HG03460 (cell line): ENCODE results near the gene CCDC8.
"Not testable (repeated sequence)": the region's sequence is repeated elsewhere in the genome, so short reads cannot be mapped to it uniquely, and the experiment has no call there.

Experiments
- ATAC-seq: cut with Tn5 transposase; IDR thresholded peaks from one replicate; pipeline ENCODE4 v1.9.1; 2021; ENCODE audit not compliant: unreplicated experiment

The CCDC8 gene

DNA sequence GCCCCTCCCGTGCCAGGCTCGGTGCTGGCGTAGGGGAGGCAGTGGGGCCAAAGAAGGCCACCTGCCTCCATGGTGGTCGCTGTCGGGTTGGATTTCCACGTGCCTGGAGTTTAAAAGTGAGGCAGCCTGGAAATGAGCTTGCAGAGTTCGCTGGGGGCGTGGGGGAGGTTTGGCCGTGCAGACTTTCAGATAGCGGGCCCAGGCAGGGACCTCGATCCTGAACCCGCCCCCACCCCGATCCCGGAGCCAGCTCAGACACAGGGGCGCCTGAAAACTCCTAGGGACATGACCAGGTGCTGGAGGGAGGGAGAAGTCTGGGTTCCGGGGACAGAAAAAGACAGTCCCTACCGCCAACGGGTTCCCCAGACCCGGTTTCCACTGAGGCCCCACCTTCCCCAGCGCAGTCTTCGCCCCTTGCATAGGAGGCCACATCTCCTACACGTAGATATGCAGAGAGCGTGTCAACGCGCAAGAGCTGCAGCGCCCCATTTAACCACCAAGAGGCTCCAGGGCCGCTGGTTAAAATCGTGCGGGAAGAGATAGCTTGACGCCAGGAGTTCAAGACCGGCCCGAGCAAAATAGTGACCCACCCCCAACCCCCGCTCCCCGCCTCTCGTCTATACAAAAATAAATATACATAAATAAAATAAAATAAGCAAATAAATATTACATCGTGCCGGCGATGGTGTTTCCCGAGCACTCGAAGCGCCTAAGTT, 8.5 kb downstream of the CCDC8 start:
- ATAC-seq: no peak

- ATAC-seq: no peak
Measured at GRCh38 chr19:46404055-46404752, 9.2 kb downstream of the CCDC8 start.

DNA sequence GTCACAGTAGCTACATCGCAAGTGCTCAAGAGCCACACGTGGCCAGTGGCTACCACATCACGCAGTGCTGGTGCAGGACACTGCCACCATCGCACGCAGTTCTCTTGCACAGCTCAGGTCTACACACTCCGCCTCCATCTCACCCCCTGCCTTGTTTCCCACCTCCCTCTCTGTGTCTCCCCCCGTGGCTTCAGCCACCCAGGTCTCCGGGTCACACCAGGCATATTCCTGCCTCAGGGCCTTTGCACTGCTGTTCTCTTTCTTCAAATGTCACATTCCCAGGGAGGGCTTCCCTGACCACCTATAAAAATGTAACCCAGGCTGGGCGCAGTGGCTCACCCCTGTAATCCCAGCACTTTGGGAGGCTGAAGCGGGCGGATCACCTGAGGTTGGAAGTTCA, 10.6 kb downstream of the CCDC8 start:
- no peak for ATAC-seq

DNA sequence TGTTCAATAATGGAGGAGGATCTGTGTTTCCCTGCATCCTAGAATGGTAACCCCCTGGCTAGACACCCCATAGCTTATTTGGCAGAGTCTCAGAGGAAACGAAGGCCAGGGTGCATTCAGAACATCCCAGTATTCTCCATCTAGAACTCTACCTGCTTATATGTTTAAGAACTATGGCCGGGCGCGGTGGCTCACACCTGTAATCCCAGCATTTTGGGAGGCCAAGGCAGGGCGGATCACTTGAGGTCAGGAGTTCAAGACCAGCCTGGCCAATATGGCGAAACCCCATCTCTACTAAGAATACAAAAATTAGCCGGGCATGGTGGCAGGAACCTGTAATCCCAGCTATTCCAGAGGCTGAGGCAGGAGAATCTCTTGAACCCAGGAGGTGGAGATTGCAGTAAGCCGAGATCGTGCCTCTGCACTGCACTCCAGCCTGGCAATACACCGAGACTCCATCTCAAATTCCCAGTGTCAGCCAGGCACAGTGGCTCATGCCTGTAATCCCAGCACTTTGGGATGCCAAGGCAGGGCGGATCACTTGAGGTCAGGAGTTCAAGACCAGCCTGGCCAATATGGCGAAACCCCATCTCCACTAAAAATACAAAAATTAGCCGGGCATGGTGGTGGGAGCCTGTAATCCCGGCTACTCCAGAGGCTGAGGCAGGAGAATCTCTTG, 15.4 kb downstream of the CCDC8 start:
- ATAC-seq: not testable (repeated sequence)

GRCh38 chr19:46394402-46394797, 19.0 kb downstream of the CCDC8 start:
- no peak for ATAC-seq

GRCh38 chr19:46393456-46394401, 19.6 kb downstream of the CCDC8 start:
- ATAC-seq: no peak

GRCh38 chr19:46392837-46393236, 20.5 kb downstream of the CCDC8 start:
- no peak for ATAC-seq

DNA sequence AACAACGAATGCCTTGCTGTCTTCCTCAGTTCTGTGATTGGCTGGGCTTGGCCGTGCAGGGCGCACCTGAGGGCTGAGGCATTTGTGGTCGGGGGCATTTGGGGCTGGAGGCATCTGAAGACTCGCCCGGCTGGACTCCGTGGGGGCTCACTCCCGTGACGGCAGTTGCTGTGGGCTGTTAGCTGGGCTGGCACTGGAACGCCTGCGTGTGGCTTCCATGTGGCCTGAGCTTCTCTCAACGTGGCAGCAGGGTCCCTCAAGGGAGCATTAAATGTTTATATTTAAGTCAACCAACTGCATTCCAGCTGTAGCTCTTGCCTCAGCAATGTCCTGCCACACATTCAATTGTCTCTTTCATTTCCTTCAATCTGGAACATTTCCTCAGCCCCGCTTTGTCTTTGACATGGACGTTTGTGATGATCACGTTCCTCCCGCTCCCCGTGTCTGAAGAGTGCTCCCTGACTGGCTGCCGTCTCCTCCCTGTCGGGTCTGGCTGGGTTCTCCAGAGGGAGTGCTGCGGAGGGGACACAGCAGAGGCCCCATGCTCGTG, 21.0 kb downstream of the CCDC8 start:
- ATAC-seq: no peak

GRCh38 chr19:46391296-46392251, 21.8 kb downstream of the CCDC8 start:
- no peak for ATAC-seq

GRCh38 chr19:46390866-46391265, 22.5 kb downstream of the CCDC8 start:
- ATAC-seq: no peak

GRCh38 chr19:46390121-46390858, 23.1 kb downstream of the CCDC8 start:
- no peak for ATAC-seq

- ATAC-seq: no peak
Measured at GRCh38 chr19:46388311-46389095, 24.9 kb downstream of the CCDC8 start.

GRCh38 chr19:46387713-46388130, 25.6 kb downstream of the CCDC8 start:
- no peak for ATAC-seq

GRCh38 chr19:46386996-46387712, 26.2 kb downstream of the CCDC8 start:
- ATAC-seq: no peak

DNA sequence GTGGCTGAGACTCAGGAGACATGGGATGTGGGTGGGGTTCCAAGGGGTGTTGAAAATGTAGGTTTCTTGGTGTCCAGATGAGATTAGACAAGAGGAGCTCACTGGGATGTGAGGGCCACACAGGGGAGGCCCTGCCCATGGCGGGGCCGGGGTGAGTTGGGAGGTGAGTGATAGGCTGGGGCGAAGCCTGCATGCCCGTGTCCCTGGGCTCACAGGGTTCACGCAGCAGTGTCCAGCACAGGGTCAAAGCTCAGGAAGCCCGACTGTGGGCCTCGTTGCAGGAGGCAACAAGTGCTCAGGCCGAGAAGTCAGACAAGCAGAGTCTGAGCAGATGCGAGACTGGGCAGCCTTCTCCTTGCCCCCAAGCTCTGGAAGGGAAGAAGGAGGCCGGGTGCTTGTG, 27.2 kb downstream of the CCDC8 start:
- no peak for ATAC-seq

GRCh38 chr19:46385636-46386035, 27.7 kb downstream of the CCDC8 start:
- ATAC-seq: no peak

GRCh38 chr19:46384396-46384795, 29.0 kb downstream of the CCDC8 start:
- no peak for ATAC-seq
